GM21360 (cell line): ENCODE measurements around the gene SYCE1.

Experiments used
- ATAC-seq: cut with Tn5 transposase; IDR thresholded peaks from one replicate; pipeline ENCODE4 v1.9.1; 2021; ENCODE audit warnings: mild to moderate bottlenecking, moderate library complexity; ENCODE audit not compliant: unreplicated experiment

The SYCE1 gene

DNA sequence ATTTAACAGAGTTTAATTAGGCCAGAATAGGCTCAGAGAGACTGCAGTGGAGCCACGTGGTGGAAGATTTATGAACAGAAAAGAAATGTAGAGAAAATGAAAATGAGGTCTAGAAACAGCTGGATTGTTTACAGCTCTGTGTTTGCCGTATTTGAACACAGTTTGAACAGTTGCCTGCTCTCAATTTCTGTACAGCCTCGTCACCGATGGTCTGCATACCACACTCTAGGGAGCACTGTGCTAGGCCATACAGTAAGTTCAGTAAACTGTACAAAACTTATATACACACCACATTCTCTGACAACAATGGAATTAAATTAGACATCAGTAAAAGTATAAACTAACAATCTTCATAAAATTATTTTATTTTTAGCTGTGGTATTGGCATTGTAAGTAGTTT lies 49.3 kb downstream of the SYCE1 start:
- no peak for ATAC-seq

DNA sequence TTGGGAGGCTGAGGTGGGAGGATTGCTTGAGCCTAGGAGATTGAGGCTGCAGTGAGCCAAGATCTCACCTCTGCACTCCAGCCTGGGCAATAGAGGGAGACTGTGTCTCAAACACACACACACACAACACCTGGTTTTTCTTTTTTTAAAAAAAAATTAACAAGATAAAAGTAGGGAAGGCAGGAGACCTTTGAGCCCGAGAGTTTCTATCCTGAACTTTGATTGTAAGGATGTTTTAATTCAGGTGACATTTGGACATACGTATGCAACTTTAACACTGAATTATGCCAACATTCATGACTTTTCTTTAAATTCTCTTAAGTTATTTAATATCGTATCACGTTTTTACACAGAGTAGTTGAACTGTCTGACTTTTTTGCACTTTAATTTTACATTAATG lies 49.9 kb downstream of the SYCE1 start:
- no peak for ATAC-seq

DNA sequence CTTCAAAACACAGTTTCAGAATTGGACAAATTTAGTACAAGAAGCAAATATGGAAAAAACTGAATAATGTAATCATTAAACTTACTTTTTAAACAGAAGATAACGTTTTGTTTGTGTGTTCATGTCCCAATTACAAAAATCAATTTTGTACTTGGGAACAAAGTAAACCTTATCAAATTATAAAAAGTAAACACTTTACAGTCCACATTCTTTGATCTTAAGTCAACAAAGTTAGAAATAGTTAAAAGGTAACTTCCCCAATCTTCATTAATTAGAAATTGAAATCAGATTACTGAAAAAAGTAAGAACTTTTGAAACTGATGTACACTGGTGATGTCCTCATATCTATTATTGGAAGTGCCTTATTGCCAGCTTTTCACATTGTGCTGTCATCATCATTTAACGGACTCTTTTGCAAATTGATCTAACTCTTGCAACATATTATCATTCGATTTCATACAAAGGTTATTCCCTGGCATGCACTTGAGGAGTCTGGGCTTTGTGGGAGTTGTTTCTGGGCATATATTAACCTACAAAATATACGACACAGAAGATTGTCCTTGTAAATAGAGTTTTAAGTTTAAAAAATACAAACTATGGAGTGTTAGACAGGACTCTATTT lies 53.4 kb downstream of the SYCE1 start:
- no peak for ATAC-seq

DNA sequence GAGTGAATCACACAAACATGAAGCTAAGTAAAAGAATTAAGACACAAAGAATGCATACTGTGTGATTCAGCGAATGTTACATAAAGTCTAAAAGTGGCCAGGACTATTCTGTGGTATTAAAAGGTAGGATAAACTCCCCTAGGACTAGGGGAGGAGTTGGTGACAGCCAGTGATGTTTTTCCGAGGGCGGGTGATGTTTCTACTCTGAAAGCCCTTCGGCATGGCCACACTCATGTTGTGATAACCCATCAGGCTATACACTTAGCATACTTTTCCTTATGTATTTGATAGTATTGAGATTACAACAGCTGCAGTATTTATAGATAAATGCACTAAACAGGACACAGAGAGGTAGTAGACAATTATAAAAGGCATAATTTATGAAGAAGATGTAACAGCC lies 54.0 kb downstream of the SYCE1 start:
- ATAC-seq: no peak

DNA sequence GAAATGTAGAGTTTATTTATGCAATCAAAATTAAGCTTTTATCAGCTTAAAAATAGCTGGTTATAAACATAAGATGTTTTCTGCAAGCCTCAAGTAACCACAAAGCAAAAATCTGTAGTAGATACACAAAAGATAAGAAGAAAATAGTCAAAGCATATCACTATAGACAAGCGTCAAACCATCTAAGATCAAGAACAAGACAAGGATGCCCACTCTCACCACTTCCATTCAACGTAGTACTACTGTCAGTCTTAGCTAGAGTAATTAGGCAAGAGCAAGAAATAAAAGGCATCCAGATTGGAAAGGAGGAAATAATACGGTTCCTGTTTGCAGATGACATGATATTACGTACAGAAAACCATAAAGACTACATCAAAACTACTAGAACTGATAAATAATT lies 55.7 kb downstream of the SYCE1 start:
- no peak for ATAC-seq
